Measurements from ENCODE around the gene OBP2B.
"Not testable (repeated sequence)": the region's sequence is repeated elsewhere in the genome, so short reads cannot be mapped to it uniquely, and the experiment has no call there.

Gene OBP2B

DNA sequence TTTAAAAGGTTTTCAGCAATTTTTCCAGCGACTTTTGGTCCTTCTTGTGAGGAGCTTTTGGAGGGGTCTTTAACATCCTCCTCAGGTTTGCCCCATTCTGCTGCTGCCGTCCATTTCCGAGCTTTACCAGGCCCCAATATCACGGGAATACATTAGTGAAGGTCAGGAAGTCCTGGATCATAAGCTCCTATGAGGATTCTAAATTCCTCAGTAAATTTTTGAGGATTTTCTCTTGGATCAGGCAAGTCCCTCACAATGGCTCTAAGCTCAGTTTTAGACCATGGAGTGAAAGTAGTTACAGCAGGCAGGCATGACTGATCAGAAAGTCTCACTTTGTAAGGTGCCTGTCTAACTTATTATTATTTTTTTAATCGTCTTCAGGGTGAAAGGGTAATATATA, 28.1 kb downstream of the OBP2B start:
- peaks cover 11% of the 10 kb centered on the region for H3K27me3 ChIP-seq
- no peak for TF ChIP-seq CTCF (IDR thresholded peaks at IDR 0.05; ENCODE audit: low read depth, low read length)
- DNase-seq, result no peak

DNA sequence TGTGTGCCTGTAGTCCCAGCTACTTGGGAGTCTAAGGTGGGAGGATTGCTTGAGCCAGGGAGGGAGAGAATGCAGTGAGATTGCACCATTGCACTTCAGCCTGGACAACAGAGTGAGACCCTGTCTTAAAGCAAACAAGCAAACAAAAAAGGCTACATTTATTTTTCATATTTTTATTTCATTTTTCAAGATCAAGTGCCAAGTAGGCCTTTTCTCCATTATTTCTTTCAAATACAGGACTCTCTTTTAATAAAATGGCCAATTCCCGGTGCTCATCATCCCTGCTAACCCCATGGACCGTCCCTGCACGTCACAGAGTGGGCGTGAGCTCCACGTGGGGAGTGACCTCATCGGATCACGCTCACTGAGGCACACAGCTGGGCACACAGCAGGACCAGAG, 36.0 kb downstream of the OBP2B start:
- H3K27me3 ChIP-seq, result peaks cover 13% of the 10 kb centered on the region
- no peaks in the 10 kb centered on the region for H3K4me1 ChIP-seq
- no peak for TF ChIP-seq CTCF (IDR thresholded peaks at IDR 0.05; ENCODE audit: low read depth, low read length)
- H3K9me3 ChIP-seq, result no peaks in the 10 kb centered on the region
- no peak for DNase-seq
- no peak overlapping the region for H3K4me3 ChIP-seq (ENCODE audit: low read depth, low read length)
- no peaks in the 10 kb centered on the region for H3K36me3 ChIP-seq

More for the DNA sequence above, 28.1 kb downstream of the OBP2B start:
- Histone ChIP-seq H3K4me1 (no peaks in the 10 kb centered on the region), H3K4me3 (ENCODE audit: low read depth, low read length) (no peak overlapping the region), H3K9me3 (no peaks in the 10 kb centered on the region), H3K36me3 (no peaks in the 10 kb centered on the region)

DNA sequence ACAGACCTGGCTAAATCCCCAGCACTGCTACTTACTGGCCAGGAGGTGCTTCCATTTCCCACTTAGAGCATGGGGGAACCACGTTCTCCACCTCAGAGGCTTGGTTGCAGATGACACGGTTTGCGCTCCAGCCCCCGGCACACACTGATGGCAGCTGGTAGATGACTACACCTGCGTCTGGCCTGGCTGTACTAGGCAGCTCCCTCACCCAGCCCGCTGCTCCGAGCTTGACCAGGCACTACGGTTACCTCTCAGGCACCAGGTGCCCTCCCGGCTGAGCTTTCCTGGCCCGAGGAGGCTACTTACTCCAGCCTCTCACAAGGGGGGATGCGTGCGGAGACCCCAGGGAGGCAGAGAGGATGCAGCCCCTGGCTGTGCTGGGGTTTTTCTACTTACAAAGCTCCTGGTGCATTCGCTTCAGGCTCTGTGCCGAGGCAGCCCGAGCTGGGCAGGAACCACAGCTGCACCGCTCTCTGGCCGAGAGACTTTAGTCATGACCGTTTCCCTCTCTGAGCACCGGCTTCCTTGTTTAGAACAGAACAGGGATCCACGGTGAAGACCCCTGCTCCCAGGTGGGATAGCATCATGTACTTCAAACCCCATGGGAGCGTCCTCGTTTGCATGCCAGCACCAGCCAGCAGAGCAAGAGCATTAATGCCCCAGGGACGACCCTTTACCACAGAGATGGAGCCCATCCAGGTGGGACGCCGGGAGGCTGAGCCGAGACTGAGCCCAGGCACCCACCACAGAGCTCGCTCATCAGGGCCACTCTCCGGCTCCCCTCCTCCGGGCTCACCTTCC, 37.7 kb downstream of the OBP2B start:
- H3K4me1 ChIP-seq, result no peaks in the 10 kb centered on the region
- no peak for TF ChIP-seq CTCF (IDR thresholded peaks at IDR 0.05; ENCODE audit: low read depth, low read length)
- DNase-seq, result no peak
- no peaks in the 10 kb centered on the region for H3K36me3 ChIP-seq
- no peak overlapping the region for H3K4me3 ChIP-seq (ENCODE audit: low read depth, low read length)
- peaks cover 11% of the 10 kb centered on the region for H3K27me3 ChIP-seq
- H3K9me3 ChIP-seq, result no peaks in the 10 kb centered on the region

DNA sequence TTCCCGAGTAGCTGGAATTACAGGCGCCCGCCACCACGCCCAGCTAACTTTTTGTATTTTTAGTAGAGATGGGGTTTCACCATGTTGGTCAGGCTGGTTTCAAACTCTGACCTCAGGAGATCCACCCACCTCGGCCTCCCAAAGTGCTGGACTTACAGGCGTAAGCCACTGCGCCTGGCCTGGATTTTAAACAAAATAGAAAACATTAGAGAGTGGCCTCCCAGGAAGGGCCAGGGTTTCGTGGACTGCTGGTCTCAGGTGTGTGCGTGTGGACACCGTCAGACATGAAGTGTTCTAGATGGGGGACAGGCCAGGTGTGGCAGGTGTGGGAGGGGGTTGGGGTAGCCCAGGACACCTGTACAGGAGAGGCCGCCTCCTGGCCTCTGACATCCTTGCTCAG, 38.3 kb downstream of the OBP2B start:
- H3K4me3 ChIP-seq (ENCODE audit: low read depth, low read length), result no peak overlapping the region
- TF ChIP-seq CTCF (IDR thresholded peaks at IDR 0.05; ENCODE audit: low read depth, low read length), result no peak
- peaks cover 8% of the 10 kb centered on the region for H3K27me3 ChIP-seq
- H3K9me3 ChIP-seq, result no peaks in the 10 kb centered on the region
- no peak for DNase-seq
- no peaks in the 10 kb centered on the region for H3K4me1 ChIP-seq
- H3K36me3 ChIP-seq, result no peaks in the 10 kb centered on the region

DNA sequence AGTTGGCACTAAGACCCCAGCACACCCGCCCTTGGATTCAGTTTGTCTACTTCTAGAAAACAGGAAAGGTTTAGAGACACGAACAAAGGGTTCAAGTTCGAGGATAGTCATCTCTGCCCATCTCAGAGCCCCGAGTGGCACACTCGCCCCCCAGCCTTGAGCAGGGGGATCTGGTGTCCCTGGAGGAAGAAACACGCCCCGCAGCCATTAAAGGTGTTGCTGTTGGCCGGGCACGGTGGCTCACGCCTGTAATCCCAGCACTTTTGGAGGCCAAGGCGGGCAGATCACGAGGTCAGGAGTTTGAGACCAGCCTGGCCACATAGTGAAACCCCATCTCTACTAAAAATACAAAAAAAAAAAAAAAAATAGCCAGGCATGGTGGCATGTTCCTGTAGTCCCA, 39.4 kb downstream of the OBP2B start:
- H3K27me3 ChIP-seq; H3K36me3 ChIP-seq; H3K4me1 ChIP-seq; DNase-seq; H3K4me3 ChIP-seq (ENCODE audit: low read depth, low read length); H3K9me3 ChIP-seq: not testable (repeated sequence)

DNA sequence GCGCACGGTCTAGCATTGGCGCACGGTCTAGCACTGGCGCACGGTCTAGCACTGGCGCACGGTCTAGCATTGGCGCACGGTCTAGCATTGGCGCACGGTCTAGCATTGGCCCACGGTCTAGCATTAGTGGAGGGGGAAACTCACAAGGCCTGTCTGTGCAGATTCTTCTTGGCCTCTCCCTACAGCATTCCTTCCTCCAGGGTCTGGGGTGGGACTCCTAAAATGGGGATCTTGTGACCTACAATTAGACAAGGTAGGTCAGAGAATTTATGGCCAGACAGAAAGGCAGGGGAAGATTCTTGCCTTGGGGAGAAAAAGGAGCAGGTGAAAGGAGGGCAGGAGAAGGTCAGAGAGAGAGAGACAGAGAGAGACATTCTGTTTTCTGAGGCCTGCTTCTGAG, 39.9 kb downstream of the OBP2B start:
- Histone ChIP-seq H3K36me3 (no peaks in the 10 kb centered on the region), H3K4me1 (no peaks in the 10 kb centered on the region), H3K4me3 (ENCODE audit: low read depth, low read length) (no peak overlapping the region), H3K27me3 (peaks cover 3% of the 10 kb centered on the region; the same call in 1 of the 2 replicates), H3K9me3 (no peaks in the 10 kb centered on the region)
- TF ChIP-seq CTCF (IDR thresholded peaks at IDR 0.05; ENCODE audit: low read depth, low read length), result no peak
- DNase-seq, result no peak

Measured in BE2C (cell line).